Neural progenitor cell (in vitro differentiated cells): ENCODE measurements around the gene SRGAP2C. TPM values are rescaled to one million over a fixed set of nuclear protein-coding genes. Genes with fewer than 3 reads are reported as not detected.
"Not testable (repeated sequence)": the region's sequence is repeated elsewhere in the genome, so short reads cannot be mapped to it uniquely, and the experiment has no call there.

Experiments
- DNase-seq: peaks from one replicate; pipeline ENCODE4 v3.0.0-alpha.2; 2016; ENCODE audit warnings: low spot score
- H2AFZ ChIP-seq: fragments of 200-600 bp; sonication (generic); replicated peaks from 2 replicates; pipeline ENCODE4 v1.6.1; 2016; ENCODE audit warnings: antibody characterized with exemption
- H3F3A ChIP-seq: fragments of 200-600 bp; sonication (generic); 2 replicates; pipeline ENCODE4 v1.6.1; 2016; ENCODE audit warnings: antibody characterized with exemption, low read depth
- H3K27ac ChIP-seq: fragments of 200-600 bp; sonication (generic); 2 replicates; pipeline ENCODE4 v1.5.1; 2016; ENCODE audit warnings: mild to moderate bottlenecking
- H3K27me3 ChIP-seq: fragments of 200-600 bp; sonication (generic); 2 replicates; pipeline ENCODE4 v1.6.1; 2016; ENCODE audit warnings: mild to moderate bottlenecking, moderate library complexity
- H3K36me3 ChIP-seq: fragments of 200-600 bp; sonication (generic); 2 replicates; pipeline ENCODE4 v1.5.1; 2016
- H3K4me1 ChIP-seq: fragments of 200-600 bp; sonication (generic); 2 replicates; pipeline ENCODE4 v1.6.1; 2016; ENCODE audit warnings: mixed run types
- H3K4me2 ChIP-seq: fragments of 200-600 bp; sonication (generic); 2 replicates; pipeline ENCODE4 v1.6.1; 2016
- H3K4me3 ChIP-seq: fragments of 200-600 bp; sonication (generic); 2 replicates; pipeline ENCODE4 v1.5.1; 2016
- H3K79me2 ChIP-seq: fragments of 200-600 bp; sonication (generic); 2 replicates; pipeline ENCODE4 v1.6.1; 2016; ENCODE audit warnings: low read depth
- H3K9ac ChIP-seq: fragments of 200-600 bp; sonication (generic); 2 replicates; pipeline ENCODE4 v1.6.1; 2016
- H3K9me3 ChIP-seq: fragments of 200-600 bp; sonication (generic); 2 replicates; pipeline ENCODE4 v1.5.1; 2016; ENCODE audit warnings: low read depth
- H4K20me1 ChIP-seq: fragments of 200-600 bp; sonication (generic); 2 replicates; pipeline ENCODE4 v1.6.1; 2016; ENCODE audit warnings: low read depth
- H3K27ac Mint-ChIP-seq: 3 replicates; pipeline ENCODE4 v1.8.0; 2021; ENCODE audit warnings: mixed read lengths
- H3K27me3 Mint-ChIP-seq: 2 replicates; pipeline ENCODE4 v1.8.0; 2022; ENCODE audit warnings: low read depth, mild to moderate bottlenecking, inconsistent platforms, moderate library complexity, mixed read lengths; ENCODE audit not compliant: insufficient read depth
- H3K36me3 Mint-ChIP-seq: 3 replicates; pipeline ENCODE4 v1.8.0; 2021; ENCODE audit warnings: mixed read lengths
- H3K4me1 Mint-ChIP-seq: 3 replicates; pipeline ENCODE4 v1.8.0; 2021; ENCODE audit warnings: mixed read lengths
- H3K4me3 Mint-ChIP-seq: 3 replicates; pipeline ENCODE4 v1.8.0; 2021; ENCODE audit warnings: mild to moderate bottlenecking, moderate library complexity, mixed read lengths
- H3K9me3 Mint-ChIP-seq: 3 replicates; pipeline ENCODE4 v1.8.0; 2020; ENCODE audit warnings: mixed read lengths
- total RNA-seq: library from RNA; depleted of rRNA; stranded (reverse); fragments of >200 nt; gene quantifications from 2 replicates; pipeline ENCODE4 v1.2.3, GENCODE V29; 2015; ENCODE audit warnings: low replicate concordance

The SRGAP2C gene
- total RNA-seq, 1 donor from 2014 or later: 26.8 TPM

GRCh38 chr1:121167225-121167738, 17.5 kb upstream of the SRGAP2C start:
- not testable (repeated sequence) for H3K4me3 Mint-ChIP-seq, H3K4me3 ChIP-seq, H3K36me3 ChIP-seq, H3K27ac Mint-ChIP-seq, H3K79me2 ChIP-seq, H3K4me2 ChIP-seq, H3K9me3 Mint-ChIP-seq, H3K27me3 Mint-ChIP-seq, H3K27me3 ChIP-seq, H3F3A ChIP-seq, H3K4me1 Mint-ChIP-seq, DNase-seq, H3K27ac ChIP-seq, H3K4me1 ChIP-seq, H3K9ac ChIP-seq, H3K9me3 ChIP-seq, H3K36me3 Mint-ChIP-seq, H2AFZ ChIP-seq, H4K20me1 ChIP-seq

GRCh38 chr1:121168152-121168668, 16.6 kb upstream of the SRGAP2C start:
- H3F3A ChIP-seq, DNase-seq, H3K4me3 Mint-ChIP-seq, H3K4me3 ChIP-seq, H3K27me3 ChIP-seq, H3K4me1 Mint-ChIP-seq, H3K36me3 Mint-ChIP-seq, H4K20me1 ChIP-seq, H3K79me2 ChIP-seq, H3K9ac ChIP-seq, H3K27me3 Mint-ChIP-seq, H3K4me2 ChIP-seq, H2AFZ ChIP-seq, H3K27ac Mint-ChIP-seq, H3K9me3 ChIP-seq, H3K4me1 ChIP-seq, H3K9me3 Mint-ChIP-seq, H3K36me3 ChIP-seq, H3K27ac ChIP-seq: not testable (repeated sequence)

- H3K9me3 Mint-ChIP-seq, H3F3A ChIP-seq, H3K36me3 ChIP-seq: not testable (repeated sequence)
These were observed 8.1 kb upstream of the SRGAP2C start for GRCh38 chr1:121176649-121177048.

GRCh38 chr1:121178197-121178596, 6.6 kb upstream of the SRGAP2C start:
- H3K79me2 ChIP-seq, DNase-seq, H3K4me1 ChIP-seq, H3K4me3 Mint-ChIP-seq, H3K36me3 ChIP-seq, H3K4me3 ChIP-seq, H3K36me3 Mint-ChIP-seq, H3K27me3 ChIP-seq, H3K4me2 ChIP-seq, H3K27ac Mint-ChIP-seq, H3K9me3 Mint-ChIP-seq, H3F3A ChIP-seq, H3K4me1 Mint-ChIP-seq, H3K9me3 ChIP-seq, H3K27ac ChIP-seq, H4K20me1 ChIP-seq, H3K27me3 Mint-ChIP-seq, H3K9ac ChIP-seq, H2AFZ ChIP-seq: not testable (repeated sequence)

More at GRCh38 chr1:121176649-121177048, 8.1 kb upstream of the SRGAP2C start:
- not testable (repeated sequence) for H3K4me2 ChIP-seq, H3K4me3 ChIP-seq, DNase-seq, H4K20me1 ChIP-seq, H3K27me3 Mint-ChIP-seq, H3K79me2 ChIP-seq, H3K9ac ChIP-seq, H3K36me3 Mint-ChIP-seq, H3K4me1 Mint-ChIP-seq, H3K4me3 Mint-ChIP-seq, H3K27me3 ChIP-seq, H3K4me1 ChIP-seq, H3K27ac ChIP-seq, H2AFZ ChIP-seq, H3K9me3 ChIP-seq, H3K27ac Mint-ChIP-seq

- not testable (repeated sequence) for H3K36me3 Mint-ChIP-seq, H4K20me1 ChIP-seq, H3K4me1 ChIP-seq, H3F3A ChIP-seq, H3K27me3 ChIP-seq, H3K9me3 Mint-ChIP-seq, H3K36me3 ChIP-seq, H3K27me3 Mint-ChIP-seq, H3K27ac Mint-ChIP-seq, H2AFZ ChIP-seq, H3K9me3 ChIP-seq, H3K4me1 Mint-ChIP-seq, H3K9ac ChIP-seq, H3K79me2 ChIP-seq
- peak overlapping the region; percentile 74 for H3K27ac ChIP-seq
- H3K4me2 ChIP-seq: peak overlapping the region; percentile 80
- DNase-seq: peak; percentile 40
- peak overlapping the region; percentile 63 for H3K4me3 ChIP-seq
- peak overlapping the region; percentile 75 for H3K4me3 Mint-ChIP-seq
These were observed 908 bp upstream of the SRGAP2C start for GRCh38 chr1:121183867-121184266.

- not testable (repeated sequence) for H3K27ac Mint-ChIP-seq, H2AFZ ChIP-seq
These were observed 449 bp downstream of the SRGAP2C start for GRCh38 chr1:121185140-121185708.

GRCh38 chr1:121186191-121186590, 1.4 kb downstream of the SRGAP2C start:
- H3K4me3 Mint-ChIP-seq: not testable (repeated sequence)

More at GRCh38 chr1:121185140-121185708, 449 bp downstream of the SRGAP2C start:
- not testable (repeated sequence) for H3K27ac ChIP-seq, H3K9ac ChIP-seq, H3K27me3 Mint-ChIP-seq, H3F3A ChIP-seq, H3K36me3 Mint-ChIP-seq, H4K20me1 ChIP-seq, H3K4me1 ChIP-seq, H3K27me3 ChIP-seq, H3K4me2 ChIP-seq, H3K36me3 ChIP-seq, H3K79me2 ChIP-seq, H3K4me3 Mint-ChIP-seq, H3K9me3 ChIP-seq, DNase-seq, H3K9me3 Mint-ChIP-seq, H3K4me1 Mint-ChIP-seq
- peak overlapping the region; percentile 43 for H3K4me3 ChIP-seq

GRCh38 chr1:121187914-121188313, 3.1 kb downstream of the SRGAP2C start:
- not testable (repeated sequence) for H3K4me1 Mint-ChIP-seq, H3K36me3 Mint-ChIP-seq, H3K4me1 ChIP-seq, H3F3A ChIP-seq, H3K27me3 Mint-ChIP-seq, H2AFZ ChIP-seq, H3K27ac ChIP-seq, H3K79me2 ChIP-seq, H3K27me3 ChIP-seq, H3K27ac Mint-ChIP-seq, H3K9me3 ChIP-seq, H3K9ac ChIP-seq, H3K9me3 Mint-ChIP-seq, H4K20me1 ChIP-seq, H3K36me3 ChIP-seq
- peak overlapping the region; percentile 60 for H3K4me2 ChIP-seq
- peak overlapping the region; percentile 83 for H3K4me3 Mint-ChIP-seq
- H3K4me3 ChIP-seq: peak overlapping the region; percentile 28
- peak; percentile 0 for DNase-seq

More at GRCh38 chr1:121186191-121186590, 1.4 kb downstream of the SRGAP2C start:
- H3K27me3 Mint-ChIP-seq, H3F3A ChIP-seq, H3K4me2 ChIP-seq, H3K4me1 Mint-ChIP-seq, H3K4me3 ChIP-seq, H3K79me2 ChIP-seq, H3K4me1 ChIP-seq, H3K27ac Mint-ChIP-seq, DNase-seq, H3K9me3 ChIP-seq, H3K36me3 ChIP-seq, H3K27ac ChIP-seq, H3K36me3 Mint-ChIP-seq, H3K27me3 ChIP-seq, H4K20me1 ChIP-seq, H3K9ac ChIP-seq, H3K9me3 Mint-ChIP-seq, H2AFZ ChIP-seq: not testable (repeated sequence)
